NCI-H1092 (cell line): ENCODE results near the gene CNNM1.
A peak's percentile ranks its signal among the peaks of the same experiment; 100 is the strongest.

Experiments
- DNase-seq: peaks from one replicate; lab custom pipeline; 2025; lab: John Stamatoyannopoulos, UW

The CNNM1 gene

GRCh38 chr10:99329304-99329553 is at the start of gene CNNM1:
CNNM1 (plus strand) TSS chr10:99329356; CDS start chr10:99329388, 32 bp downstream.
- no peak for DNase-seq

GRCh38 chr10:99279626-99280111 is 49.5 kb upstream of the CNNM1 start:
- DNase-seq, result no peak

- no peak for DNase-seq
These were observed 48.7 kb upstream of the CNNM1 start for GRCh38 chr10:99280472-99280871.

- DNase-seq, result no peak
These were observed 43.3 kb upstream of the CNNM1 start for GRCh38 chr10:99285881-99286280.

- DNase-seq, result no peak
These were observed 38.9 kb upstream of the CNNM1 start for GRCh38 chr10:99290306-99290705.

- no peak for DNase-seq
These were observed 37.0 kb upstream of the CNNM1 start for GRCh38 chr10:99292159-99292558.

GRCh38 chr10:99296605-99297004 is 32.6 kb upstream of the CNNM1 start:
- no peak for DNase-seq

GRCh38 chr10:99297033-99297432 is 32.1 kb upstream of the CNNM1 start:
- DNase-seq, result no peak

GRCh38 chr10:99303899-99304861 is 25.0 kb upstream of the CNNM1 start:
- no peak for DNase-seq

- no peak for DNase-seq
These were observed 24.3 kb upstream of the CNNM1 start for GRCh38 chr10:99304862-99305229.

GRCh38 chr10:99312501-99312900 is 16.7 kb upstream of the CNNM1 start:
- no peak for DNase-seq

GRCh38 chr10:99315853-99316252 is 13.3 kb upstream of the CNNM1 start:
- no peak for DNase-seq

GRCh38 chr10:99316374-99316773 is 12.8 kb upstream of the CNNM1 start:
- DNase-seq, result no peak

GRCh38 chr10:99318048-99318447 is 11.1 kb upstream of the CNNM1 start:
- DNase-seq, result no peak

GRCh38 chr10:99318475-99318874 is 10.7 kb upstream of the CNNM1 start:
- DNase-seq, result no peak

- no peak for DNase-seq
These were observed 3.9 kb upstream of the CNNM1 start for GRCh38 chr10:99325281-99325680.

GRCh38 chr10:99326871-99327270 is 2.3 kb upstream of the CNNM1 start:
- DNase-seq, result no peak

- DNase-seq, result no peak
These were observed 415 bp upstream of the CNNM1 start for GRCh38 chr10:99328579-99329303.

- no peak for DNase-seq
These were observed 594 bp downstream of the CNNM1 start for GRCh38 chr10:99329554-99330346.

- peak; percentile 25 for DNase-seq
These were observed 1.3 kb downstream of the CNNM1 start for GRCh38 chr10:99330347-99330924.

- no peak for DNase-seq
These were observed 2.1 kb downstream of the CNNM1 start for GRCh38 chr10:99331207-99331803.
